ENCODE results near the gene UQCC2. TPM values are rescaled to one million over a fixed set of nuclear protein-coding genes. Genes with fewer than 3 reads are reported as not detected.

The UQCC2 gene
- total RNA-seq, 2 experiments from 2014 or later = 64.9 to 85.3 TPM

DNA sequence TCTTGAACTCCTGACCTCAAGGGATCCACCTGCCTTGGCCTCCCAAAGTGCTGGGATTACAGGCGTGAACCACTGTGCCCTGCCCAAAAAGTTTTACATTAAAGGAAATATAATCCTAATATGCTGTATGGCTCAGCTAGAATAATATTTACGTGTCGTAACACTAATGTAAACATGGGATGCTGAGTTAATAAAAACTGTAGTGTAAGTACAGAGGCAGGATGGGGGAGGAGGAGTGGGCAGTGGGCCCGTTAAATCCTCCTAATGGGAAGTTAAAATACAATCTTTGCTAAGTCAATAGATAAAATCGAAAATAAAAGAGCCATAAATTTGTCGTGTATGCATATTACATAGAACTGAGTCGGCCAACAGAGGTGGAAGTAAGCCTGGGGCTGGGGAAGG lies 47.3 kb upstream of the UQCC2 start:
- H3K9me2 ChIP-seq (ENCODE audit: insufficient read depth, low read length) = no peaks in the 10 kb centered on the region
- intact Hi-C loops (cut with micrococcal nuclease; ENCODE audit: unreplicated experiment) = no loop called here
- H3K9me3 ChIP-seq (ENCODE audit: low read length) = no peaks in the 10 kb centered on the region
- H3K4me2 ChIP-seq (ENCODE audit: low read length) = no peak overlapping the region
- H2AFZ ChIP-seq (ENCODE audit: low read length) = no peak overlapping the region
- H3K27ac ChIP-seq (ENCODE audit: low read depth, low read length, poor library complexity, severe bottlenecking) = no peak overlapping the region
- POLR2A ChIA-PET = no interaction called here
- no TSS peak for BruUV-seq (replicated peaks)
- CTCF ChIA-PET (ENCODE audit: unreplicated experiment) = no interaction called here
- H4K20me1 ChIP-seq (ENCODE audit: insufficient read depth, low read length) = no peaks in the 10 kb centered on the region
- no peaks in the 10 kb centered on the region for H3K36me3 ChIP-seq (ENCODE audit: insufficient read depth, low read length)
- DNase-seq (ENCODE audit: low spot score) = no peak
- TF ChIP-seq EZH2phosphoT487 (IDR thresholded peaks at IDR 0.05; ENCODE audit: borderline replicate concordance, low read depth, low read length) = no peak
- TF ChIP-seq, protein P1, sequence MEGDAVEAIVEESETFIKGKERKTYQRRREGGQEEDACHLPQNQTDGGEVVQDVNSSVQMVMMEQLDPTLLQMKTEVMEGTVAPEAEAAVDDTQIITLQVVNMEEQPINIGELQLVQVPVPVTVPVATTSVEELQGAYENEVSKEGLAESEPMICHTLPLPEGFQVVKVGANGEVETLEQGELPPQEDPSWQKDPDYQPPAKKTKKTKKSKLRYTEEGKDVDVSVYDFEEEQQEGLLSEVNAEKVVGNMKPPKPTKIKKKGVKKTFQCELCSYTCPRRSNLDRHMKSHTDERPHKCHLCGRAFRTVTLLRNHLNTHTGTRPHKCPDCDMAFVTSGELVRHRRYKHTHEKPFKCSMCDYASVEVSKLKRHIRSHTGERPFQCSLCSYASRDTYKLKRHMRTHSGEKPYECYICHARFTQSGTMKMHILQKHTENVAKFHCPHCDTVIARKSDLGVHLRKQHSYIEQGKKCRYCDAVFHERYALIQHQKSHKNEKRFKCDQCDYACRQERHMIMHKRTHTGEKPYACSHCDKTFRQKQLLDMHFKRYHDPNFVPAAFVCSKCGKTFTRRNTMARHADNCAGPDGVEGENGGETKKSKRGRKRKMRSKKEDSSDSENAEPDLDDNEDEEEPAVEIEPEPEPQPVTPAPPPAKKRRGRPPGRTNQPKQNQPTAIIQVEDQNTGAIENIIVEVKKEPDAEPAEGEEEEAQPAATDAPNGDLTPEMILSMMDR (conservative IDR thresholded peaks at IDR 0.05; ENCODE audit: low read length) = no peak
- H3K79me2 ChIP-seq (ENCODE audit: insufficient read depth, low read depth, low read length) = no peaks in the 10 kb centered on the region
- H3K4me1 ChIP-seq (ENCODE audit: insufficient read depth, low read length, poor library complexity, severe bottlenecking) = no peaks in the 10 kb centered on the region
- no peak overlapping the region for H3K4me3 ChIP-seq (ENCODE audit: low read depth, low read length, poor library complexity, severe bottlenecking)

DNA sequence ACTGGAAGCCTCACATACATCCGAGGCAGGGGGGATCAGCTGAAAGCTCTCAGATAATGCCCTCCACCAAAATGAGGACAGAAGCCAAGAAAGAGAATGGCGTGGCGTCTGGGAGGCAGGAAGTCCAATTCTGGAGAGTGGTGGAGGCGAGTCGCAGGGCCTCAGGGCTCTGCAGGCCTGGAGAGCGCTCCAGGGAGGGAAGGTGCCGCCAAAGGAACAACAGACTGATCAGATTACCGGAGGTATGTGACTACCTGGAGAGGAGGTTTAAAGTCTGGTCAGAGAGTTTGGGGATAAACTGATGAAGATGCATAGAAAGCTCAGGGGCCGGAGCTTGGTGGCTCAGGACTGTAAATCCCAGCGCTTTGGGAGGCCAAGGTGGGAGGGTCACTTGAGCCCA lies 46.4 kb upstream of the UQCC2 start:
- Histone ChIP-seq H3K4me1 (ENCODE audit: insufficient read depth, low read length, poor library complexity, severe bottlenecking) (no peaks in the 10 kb centered on the region), H3K9me2 (ENCODE audit: insufficient read depth, low read length) (no peaks in the 10 kb centered on the region), H3K4me2 (ENCODE audit: low read length) (no peak overlapping the region), H3K36me3 (ENCODE audit: insufficient read depth, low read length) (no peaks in the 10 kb centered on the region), H2AFZ (ENCODE audit: low read length) (no peak overlapping the region), H3K4me3 (ENCODE audit: low read depth, low read length, poor library complexity, severe bottlenecking) (no peak overlapping the region), H4K20me1 (ENCODE audit: insufficient read depth, low read length) (no peaks in the 10 kb centered on the region), H3K27ac (ENCODE audit: low read depth, low read length, poor library complexity, severe bottlenecking) (no peak overlapping the region), H3K79me2 (ENCODE audit: insufficient read depth, low read depth, low read length) (no peaks in the 10 kb centered on the region), H3K9me3 (ENCODE audit: low read length) (no peaks in the 10 kb centered on the region)
- ChIA-PET POLR2A (interaction anchor here (1.4 kb wide), 1 partner anchor 47 kb away, joined by 3 read pairs; the partner anchor contains the start of gene UQCC2), CTCF (ENCODE audit: unreplicated experiment) (interaction anchor here (1.1 kb wide), 1 partner anchor 47 kb away, joined by 6 read pairs; the partner anchor contains the start of gene UQCC2)
- intact Hi-C loops (cut with micrococcal nuclease; ENCODE audit: unreplicated experiment) = no loop called here
- BruUV-seq (replicated peaks) = no TSS peak
- DNase-seq (ENCODE audit: low spot score) = no peak
- TF ChIP-seq, protein P1 (conservative IDR thresholded peaks at IDR 0.05; ENCODE audit: low read length) = no peak
- TF ChIP-seq EZH2phosphoT487 (IDR thresholded peaks at IDR 0.05; ENCODE audit: borderline replicate concordance, low read depth, low read length) = no peak

- POLR2A ChIA-PET = interaction anchor here (1.4 kb wide), 1 partner anchor 46 kb away, joined by 3 read pairs; the partner anchor contains the start of gene UQCC2
- H2AFZ ChIP-seq (ENCODE audit: low read length) = no peak overlapping the region
- no peak overlapping the region for H3K4me3 ChIP-seq (ENCODE audit: low read depth, low read length, poor library complexity, severe bottlenecking)
- no peaks in the 10 kb centered on the region for H4K20me1 ChIP-seq (ENCODE audit: insufficient read depth, low read length)
- no peak for TF ChIP-seq EZH2phosphoT487 (IDR thresholded peaks at IDR 0.05; ENCODE audit: borderline replicate concordance, low read depth, low read length)
- TF ChIP-seq, protein P1 (conservative IDR thresholded peaks at IDR 0.05; ENCODE audit: low read length) = no peak
- no peaks in the 10 kb centered on the region for H3K9me3 ChIP-seq (ENCODE audit: low read length)
- no peaks in the 10 kb centered on the region for H3K9me2 ChIP-seq (ENCODE audit: insufficient read depth, low read length)
- CTCF ChIA-PET (ENCODE audit: unreplicated experiment) = interaction anchor here (1.1 kb wide), 1 partner anchor 46 kb away, joined by 6 read pairs; the partner anchor contains the start of gene UQCC2
- no TSS peak for BruUV-seq (replicated peaks)
- no peak overlapping the region for H3K27ac ChIP-seq (ENCODE audit: low read depth, low read length, poor library complexity, severe bottlenecking)
- no peaks in the 10 kb centered on the region for H3K36me3 ChIP-seq (ENCODE audit: insufficient read depth, low read length)
- H3K4me1 ChIP-seq (ENCODE audit: insufficient read depth, low read length, poor library complexity, severe bottlenecking) = no peaks in the 10 kb centered on the region
- intact Hi-C loops (cut with micrococcal nuclease; ENCODE audit: unreplicated experiment) = no loop called here
- H3K79me2 ChIP-seq (ENCODE audit: insufficient read depth, low read depth, low read length) = no peaks in the 10 kb centered on the region
- no peak for DNase-seq (ENCODE audit: low spot score)
- H3K4me2 ChIP-seq (ENCODE audit: low read length) = no peak overlapping the region
Observed at GRCh38 chr6:33757113-33757512, 45.6 kb upstream of the UQCC2 start.
